ENCODE results near the gene COL9A1. TPM values are rescaled to one million over a fixed set of nuclear protein-coding genes. Genes with fewer than 3 reads are reported as not detected.
A peak's percentile ranks its signal among the peaks of the same experiment; 100 is the strongest.

Gene COL9A1
- polyA plus RNA-seq, 2 of the 4 experiments (the other 2 are of a cell fraction) = 0.03 TPM; not detected in 1

DNA sequence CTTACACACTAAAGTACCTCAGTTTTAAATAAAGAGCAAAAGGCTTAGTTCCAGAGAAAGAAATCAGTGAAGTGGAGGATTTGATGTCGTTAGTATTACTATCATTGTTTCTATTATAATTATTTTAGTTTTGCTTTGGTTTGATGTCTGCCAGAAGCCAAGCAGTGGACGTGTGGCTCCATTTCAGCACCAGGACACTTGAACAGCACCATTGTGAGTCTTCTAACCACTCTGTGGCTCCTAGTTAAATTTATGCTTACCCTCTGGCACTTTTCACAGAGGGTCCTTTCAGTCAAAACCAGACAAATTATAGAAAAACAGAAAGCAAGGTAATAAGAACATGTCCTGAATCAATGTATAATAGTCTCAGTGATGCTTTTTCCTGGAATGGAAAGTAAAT is 3.4 kb downstream of the COL9A1 start:
- H3K4me3 ChIP-seq = no peak overlapping the region
- H3K9me3 ChIP-seq = no peaks in the 10 kb centered on the region
- DNase-seq (ENCODE audit: low read depth in 1 of 2, low spot score in 1 of 2) (no peak), FAIRE-seq (no peak), ATAC-seq (no peak)
- WGBS (ENCODE audit: missing lambda C conversion rate) = 9% methylated on average over 2 of the region's 2 CpGs
- ChIA-PET POLR2A (no interaction called here), CTCF (interaction anchor here (1.6 kb wide), 1 partner anchor 9 kb away, joined by 4 read pairs; no protein-coding TSS in a partner anchor)
- no peak overlapping the region for H3K4me2 ChIP-seq
- no peaks in the 10 kb centered on the region for H3K4me1 ChIP-seq
- no peak overlapping the region for H3K27ac ChIP-seq
- TF ChIP-seq ELK1 (IDR thresholded peaks at IDR 0.05; ENCODE audit: low read depth, low read length) = no peak
- TF ChIP-seq MAFK (IDR thresholded peaks at IDR 0.05; ENCODE audit: partially characterized antibody) = no peak
- TF ChIP-seq, protein P1, sequence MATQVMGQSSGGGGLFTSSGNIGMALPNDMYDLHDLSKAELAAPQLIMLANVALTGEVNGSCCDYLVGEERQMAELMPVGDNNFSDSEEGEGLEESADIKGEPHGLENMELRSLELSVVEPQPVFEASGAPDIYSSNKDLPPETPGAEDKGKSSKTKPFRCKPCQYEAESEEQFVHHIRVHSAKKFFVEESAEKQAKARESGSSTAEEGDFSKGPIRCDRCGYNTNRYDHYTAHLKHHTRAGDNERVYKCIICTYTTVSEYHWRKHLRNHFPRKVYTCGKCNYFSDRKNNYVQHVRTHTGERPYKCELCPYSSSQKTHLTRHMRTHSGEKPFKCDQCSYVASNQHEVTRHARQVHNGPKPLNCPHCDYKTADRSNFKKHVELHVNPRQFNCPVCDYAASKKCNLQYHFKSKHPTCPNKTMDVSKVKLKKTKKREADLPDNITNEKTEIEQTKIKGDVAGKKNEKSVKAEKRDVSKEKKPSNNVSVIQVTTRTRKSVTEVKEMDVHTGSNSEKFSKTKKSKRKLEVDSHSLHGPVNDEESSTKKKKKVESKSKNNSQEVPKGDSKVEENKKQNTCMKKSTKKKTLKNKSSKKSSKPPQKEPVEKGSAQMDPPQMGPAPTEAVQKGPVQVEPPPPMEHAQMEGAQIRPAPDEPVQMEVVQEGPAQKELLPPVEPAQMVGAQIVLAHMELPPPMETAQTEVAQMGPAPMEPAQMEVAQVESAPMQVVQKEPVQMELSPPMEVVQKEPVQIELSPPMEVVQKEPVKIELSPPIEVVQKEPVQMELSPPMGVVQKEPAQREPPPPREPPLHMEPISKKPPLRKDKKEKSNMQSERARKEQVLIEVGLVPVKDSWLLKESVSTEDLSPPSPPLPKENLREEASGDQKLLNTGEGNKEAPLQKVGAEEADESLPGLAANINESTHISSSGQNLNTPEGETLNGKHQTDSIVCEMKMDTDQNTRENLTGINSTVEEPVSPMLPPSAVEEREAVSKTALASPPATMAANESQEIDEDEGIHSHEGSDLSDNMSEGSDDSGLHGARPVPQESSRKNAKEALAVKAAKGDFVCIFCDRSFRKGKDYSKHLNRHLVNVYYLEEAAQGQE (IDR thresholded peaks at IDR 0.05) = peak; percentile 75

GRCh38 chr6:70298068-70298467 is 4.8 kb downstream of the COL9A1 start:
- H3K27ac ChIP-seq = no peak overlapping the region
- ATAC-seq = no peak
- no peak overlapping the region for H3K4me3 ChIP-seq
- no peaks in the 10 kb centered on the region for H3K9me3 ChIP-seq
- TF ChIP-seq, protein P2, sequence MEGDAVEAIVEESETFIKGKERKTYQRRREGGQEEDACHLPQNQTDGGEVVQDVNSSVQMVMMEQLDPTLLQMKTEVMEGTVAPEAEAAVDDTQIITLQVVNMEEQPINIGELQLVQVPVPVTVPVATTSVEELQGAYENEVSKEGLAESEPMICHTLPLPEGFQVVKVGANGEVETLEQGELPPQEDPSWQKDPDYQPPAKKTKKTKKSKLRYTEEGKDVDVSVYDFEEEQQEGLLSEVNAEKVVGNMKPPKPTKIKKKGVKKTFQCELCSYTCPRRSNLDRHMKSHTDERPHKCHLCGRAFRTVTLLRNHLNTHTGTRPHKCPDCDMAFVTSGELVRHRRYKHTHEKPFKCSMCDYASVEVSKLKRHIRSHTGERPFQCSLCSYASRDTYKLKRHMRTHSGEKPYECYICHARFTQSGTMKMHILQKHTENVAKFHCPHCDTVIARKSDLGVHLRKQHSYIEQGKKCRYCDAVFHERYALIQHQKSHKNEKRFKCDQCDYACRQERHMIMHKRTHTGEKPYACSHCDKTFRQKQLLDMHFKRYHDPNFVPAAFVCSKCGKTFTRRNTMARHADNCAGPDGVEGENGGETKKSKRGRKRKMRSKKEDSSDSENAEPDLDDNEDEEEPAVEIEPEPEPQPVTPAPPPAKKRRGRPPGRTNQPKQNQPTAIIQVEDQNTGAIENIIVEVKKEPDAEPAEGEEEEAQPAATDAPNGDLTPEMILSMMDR (IDR thresholded peaks at IDR 0.05) = no peak
- H3K4me2 ChIP-seq = no peak overlapping the region
- ChIA-PET POLR2A (no interaction called here), CTCF (interaction anchor here (1.6 kb wide), 1 partner anchor 11 kb away, joined by 4 read pairs; no protein-coding TSS in a partner anchor)
- DNase-seq (ENCODE audit: low read depth in 1 of 2, low spot score in 1 of 2) = no peak
- no peak for FAIRE-seq
- H3K4me1 ChIP-seq = no peaks in the 10 kb centered on the region

GRCh38 chr6:70292193-70292592 is 10.7 kb downstream of the COL9A1 start:
- WGBS (ENCODE audit: missing lambda C conversion rate) = 80% methylated on average over 1 of the region's 1 CpG
- H3K4me1 ChIP-seq = no peaks in the 10 kb centered on the region
- ChIA-PET CTCF (interaction anchor here (0.7 to 0.9 kb wide), 2 partner anchors 79 to 607 kb away, joined by 3 read pairs; no protein-coding TSS in a partner anchor), POLR2A (no interaction called here)
- H3K27ac ChIP-seq = no peak overlapping the region
- no peak for DNase-seq (ENCODE audit: low read depth in 1 of 2, low spot score in 1 of 2)
- H3K4me3 ChIP-seq = no peak overlapping the region
- no peak overlapping the region for H3K4me2 ChIP-seq
- no peak for ATAC-seq
- H3K9me3 ChIP-seq = no peaks in the 10 kb centered on the region
- TF ChIP-seq FOSL2 (IDR thresholded peaks at IDR 0.05) (no peak), FOSL2 (CRISPR knock-in tag; IDR thresholded peaks at IDR 0.05) (no peak), GATA3 (IDR thresholded peaks at IDR 0.05; ENCODE audit: borderline replicate concordance) (no peak), RFX5 (IDR thresholded peaks at IDR 0.05) (no peak), KDM1A (IDR thresholded peaks at IDR 0.05; ENCODE audit: low read depth) (no peak), CHD4 (IDR thresholded peaks at IDR 0.05; ENCODE audit: borderline replicate concordance) (no peak), ZSCAN20 (CRISPR knock-in tag; IDR thresholded peaks at IDR 0.05) (no peak), MYC (IDR thresholded peaks at IDR 0.05; ENCODE audit: borderline replicate concordance, low read length) (no peak), EHF (CRISPR knock-in tag; IDR thresholded peaks at IDR 0.05) (no peak)
- TF ChIP-seq, protein P2 (IDR thresholded peaks at IDR 0.05) = no peak
- FAIRE-seq = no peak
